HEK293 (cell line): ENCODE results near the gene FAM210A.

ENCODE experiments used
- CTCF ChIA-PET: fragments of 350-600 bp; formaldehyde crosslinking; extraction: SDS; loops from one replicate; lab custom pipeline; 2021; ENCODE audit warnings: antibody characterized with exemption; lab: Yijun Ruan, JAX
- POLR2A ChIA-PET: fragments of 300-600 bp; formaldehyde crosslinking; extraction: SDS; loops from one replicate; lab custom pipeline; 2020; ENCODE audit warnings: antibody characterized with exemption, inconsistent platforms; lab: Yijun Ruan, JAX
- H3K27ac ChIP-seq: fragments of 200-500 bp; sonication (Bioruptor generic); 2 replicates; pipeline ENCODE4 v1.5.1; 2014; ENCODE audit warnings: low read depth, low read length, control low read depth, inconsistent platforms; ENCODE audit errors: extremely low read depth
- H3K36me3 ChIP-seq, 2 experiments: fragments of 200-500 bp in 1 of 2; sonication (Bioruptor generic) in 1 of 2; 1 replicate in 1 of 2; 2 replicates in 1 of 2; pipeline ENCODE4 v1.5.1; 2014 to 2017; ENCODE audit warnings: inconsistent platforms in 2 of 2, low read length in 2 of 2; ENCODE audit not compliant: control insufficient read depth in 2 of 2, insufficient read depth in 1 of 2
- H3K4me1 ChIP-seq: fragments of 200-500 bp; sonication (Bioruptor generic); 2 replicates; pipeline ENCODE4 v1.5.1; 2014; ENCODE audit warnings: mild to moderate bottlenecking, low read length, inconsistent platforms; ENCODE audit not compliant: control insufficient read depth, insufficient read depth
- H3K4me3 ChIP-seq: 2 replicates; pipeline ENCODE4 v1.5.1; 2011; ENCODE audit warnings: low read depth, mild to moderate bottlenecking, control low read depth, low read length, moderate library complexity
- H3K9me3 ChIP-seq: fragments of 200-500 bp; sonication (Bioruptor generic); 2 replicates; pipeline ENCODE4 v1.5.1; 2014; ENCODE audit warnings: low read depth, low read length, inconsistent platforms; ENCODE audit not compliant: control insufficient read depth, insufficient read depth
- PRDM6 ChIP-seq: fragments of 450-650 bp; formaldehyde crosslinking; IDR thresholded peaks from 2 replicates; pipeline ENCODE4 v1.5.1; 2017; ENCODE audit warnings: missing biosample characterization, missing genetic modification characterization
- REPIN1 ChIP-seq: fragments of 450-650 bp; formaldehyde crosslinking; IDR thresholded peaks from 2 replicates; pipeline ENCODE4 v1.5.1; 2017; ENCODE audit warnings: missing biosample characterization, missing genetic modification characterization, low read depth
- SP2 ChIP-seq: fragments of 450-650 bp; formaldehyde crosslinking; IDR thresholded peaks from 2 replicates; pipeline ENCODE4 v1.5.1; 2016; ENCODE audit warnings: missing biosample characterization, missing genetic modification characterization
- SP7 ChIP-seq: fragments of 450-650 bp; formaldehyde crosslinking; IDR thresholded peaks from 2 replicates; pipeline ENCODE4 v1.5.1; 2016; ENCODE audit warnings: missing biosample characterization, missing genetic modification characterization
- WT1 ChIP-seq: fragments of 450-650 bp; formaldehyde crosslinking; IDR thresholded peaks from 2 replicates; pipeline ENCODE4 v1.5.1; 2016; ENCODE audit warnings: missing biosample characterization, missing genetic modification characterization
- YY2 ChIP-seq: fragments of 450-650 bp; formaldehyde crosslinking; IDR thresholded peaks from 2 replicates; pipeline ENCODE4 v1.5.1; 2016; ENCODE audit warnings: missing biosample characterization, missing genetic modification characterization
- ZBTB11 ChIP-seq: fragments of 450-650 bp; formaldehyde crosslinking; conservative IDR thresholded peaks from 2 replicates; pipeline ENCODE4 v1.5.1; 2016; ENCODE audit warnings: low read depth, missing biosample characterization, missing genetic modification characterization
- ZNF146 ChIP-seq: fragments of 450-650 bp; formaldehyde crosslinking; IDR thresholded peaks from 2 replicates; pipeline ENCODE4 v1.5.1; 2016; ENCODE audit warnings: missing biosample characterization, missing genetic modification characterization
- ZNF157 ChIP-seq: fragments of 450-650 bp; formaldehyde crosslinking; IDR thresholded peaks from 2 replicates; pipeline ENCODE4 v1.5.1; 2016; ENCODE audit warnings: missing biosample characterization, missing genetic modification characterization
- ZNF169 ChIP-seq: fragments of 450-650 bp; formaldehyde crosslinking; IDR thresholded peaks from 2 replicates; pipeline ENCODE4 v1.5.1; 2016; ENCODE audit warnings: missing biosample characterization, missing genetic modification characterization
- ZNF24 ChIP-seq: fragments of 450-650 bp; formaldehyde crosslinking; IDR thresholded peaks from 2 replicates; pipeline ENCODE4 v1.5.1; 2016; ENCODE audit warnings: missing biosample characterization, missing genetic modification characterization
- ZNF416 ChIP-seq: fragments of 450-650 bp; formaldehyde crosslinking; IDR thresholded peaks from 2 replicates; pipeline ENCODE4 v1.5.1; 2016; ENCODE audit warnings: missing biosample characterization, missing genetic modification characterization
- ZNF433 ChIP-seq: fragments of 450-650 bp; formaldehyde crosslinking; IDR thresholded peaks from 2 replicates; pipeline ENCODE4 v1.5.1; 2016; ENCODE audit warnings: missing biosample characterization, missing genetic modification characterization, low read depth
- ZNF488 ChIP-seq: fragments of 450-650 bp; formaldehyde crosslinking; IDR thresholded peaks from 2 replicates; pipeline ENCODE4 v1.5.1; 2016; ENCODE audit warnings: missing biosample characterization, missing genetic modification characterization
- ZNF510 ChIP-seq: fragments of 450-650 bp; formaldehyde crosslinking; IDR thresholded peaks from 2 replicates; pipeline ENCODE4 v1.5.1; 2018; ENCODE audit warnings: mild to moderate bottlenecking, missing genetic modification characterization, missing biosample characterization; ENCODE audit not compliant: insufficient replicate concordance
- ZNF514 ChIP-seq: fragments of 450-650 bp; formaldehyde crosslinking; IDR thresholded peaks from 2 replicates; pipeline ENCODE4 v1.5.1; 2016; ENCODE audit warnings: missing biosample characterization, missing genetic modification characterization
- ZNF544 ChIP-seq: fragments of 450-650 bp; formaldehyde crosslinking; IDR thresholded peaks from 2 replicates; pipeline ENCODE4 v1.5.0; 2017; ENCODE audit warnings: missing biosample characterization, missing genetic modification characterization
- ZNF561 ChIP-seq: fragments of 450-650 bp; IDR thresholded peaks from 2 replicates; pipeline ENCODE4 v1.5.1; 2018; ENCODE audit warnings: missing biosample characterization, missing genetic modification characterization, borderline replicate concordance
- ZNF600 ChIP-seq: fragments of 450-650 bp; formaldehyde crosslinking; IDR thresholded peaks from 2 replicates; pipeline ENCODE4 v1.5.1; 2016; ENCODE audit warnings: missing biosample characterization, missing genetic modification characterization
- ZNF621 ChIP-seq: fragments of 450-650 bp; formaldehyde crosslinking; IDR thresholded peaks from 2 replicates; pipeline ENCODE4 v1.5.1; 2017; ENCODE audit warnings: missing biosample characterization, missing genetic modification characterization
- ZNF660 ChIP-seq: fragments of 450-650 bp; IDR thresholded peaks from 2 replicates; pipeline ENCODE4 v1.5.1; 2018; ENCODE audit warnings: missing biosample characterization, mild to moderate bottlenecking, missing genetic modification characterization
- ZNF843 ChIP-seq: fragments of 450-650 bp; formaldehyde crosslinking; IDR thresholded peaks from 2 replicates; pipeline ENCODE4 v1.5.1; 2016; ENCODE audit warnings: missing biosample characterization, missing genetic modification characterization
- ZXDB ChIP-seq: fragments of 450-650 bp; formaldehyde crosslinking; IDR thresholded peaks from 2 replicates; pipeline ENCODE4 v1.5.1; 2016; ENCODE audit warnings: missing biosample characterization, missing genetic modification characterization
- TF ChIP-seq, protein P1 (sequence below): fragments of 450-650 bp; formaldehyde crosslinking; IDR thresholded peaks from 2 replicates; pipeline ENCODE4 v1.5.1; 2016; ENCODE audit warnings: missing biosample characterization, missing genetic modification characterization
- TF ChIP-seq, protein P2 (sequence below): fragments of 450-650 bp; formaldehyde crosslinking; optimal IDR thresholded peaks from 2 replicates; pipeline ENCODE3; 2016; ENCODE audit warnings: missing biosample characterization, mild to moderate bottlenecking, missing genetic modification characterization
- TF ChIP-seq, protein P3 (sequence below): fragments of 450-650 bp; formaldehyde crosslinking; IDR thresholded peaks from 2 replicates; pipeline ENCODE4 v1.5.1; 2016; ENCODE audit warnings: missing biosample characterization, missing genetic modification characterization, borderline replicate concordance

The FAM210A gene

DNA sequence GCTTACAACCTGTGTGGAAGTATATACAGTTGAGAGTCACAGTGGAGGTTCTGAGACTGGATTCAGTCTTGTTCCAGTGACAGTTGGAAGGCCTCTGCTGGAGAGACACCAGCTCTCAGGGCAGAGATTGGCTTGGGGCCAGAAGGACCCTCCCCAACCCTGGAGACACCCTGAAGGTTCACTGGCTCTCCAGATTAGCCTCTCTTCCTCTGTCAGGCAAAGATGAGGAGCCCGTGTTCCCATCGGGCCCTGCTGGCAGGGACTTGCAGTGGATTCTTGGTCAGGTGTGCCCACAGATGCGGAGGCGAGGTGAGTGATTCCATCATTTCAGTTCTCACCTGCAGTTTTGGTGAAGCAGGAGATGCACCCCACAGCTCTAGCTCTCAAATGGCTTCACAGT lies 78.6 kb downstream of the FAM210A start (continued):
- TF ChIP-seq, protein P1, sequence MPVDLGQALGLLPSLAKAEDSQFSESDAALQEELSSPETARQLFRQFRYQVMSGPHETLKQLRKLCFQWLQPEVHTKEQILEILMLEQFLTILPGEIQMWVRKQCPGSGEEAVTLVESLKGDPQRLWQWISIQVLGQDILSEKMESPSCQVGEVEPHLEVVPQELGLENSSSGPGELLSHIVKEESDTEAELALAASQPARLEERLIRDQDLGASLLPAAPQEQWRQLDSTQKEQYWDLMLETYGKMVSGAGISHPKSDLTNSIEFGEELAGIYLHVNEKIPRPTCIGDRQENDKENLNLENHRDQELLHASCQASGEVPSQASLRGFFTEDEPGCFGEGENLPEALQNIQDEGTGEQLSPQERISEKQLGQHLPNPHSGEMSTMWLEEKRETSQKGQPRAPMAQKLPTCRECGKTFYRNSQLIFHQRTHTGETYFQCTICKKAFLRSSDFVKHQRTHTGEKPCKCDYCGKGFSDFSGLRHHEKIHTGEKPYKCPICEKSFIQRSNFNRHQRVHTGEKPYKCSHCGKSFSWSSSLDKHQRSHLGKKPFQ, result no peak
- TF ChIP-seq ZBTB11 (tag by site-specific recombination), result no peak

GRCh38 chr18:13646633-13647032 lies 79.7 kb downstream of the FAM210A start:
- no peak overlapping the region for H3K4me3 ChIP-seq
- H3K9me3 ChIP-seq, result no peaks in the 10 kb centered on the region
- TF ChIP-seq SP7 (tag by site-specific recombination), result no peak
- TF ChIP-seq, protein P2, sequence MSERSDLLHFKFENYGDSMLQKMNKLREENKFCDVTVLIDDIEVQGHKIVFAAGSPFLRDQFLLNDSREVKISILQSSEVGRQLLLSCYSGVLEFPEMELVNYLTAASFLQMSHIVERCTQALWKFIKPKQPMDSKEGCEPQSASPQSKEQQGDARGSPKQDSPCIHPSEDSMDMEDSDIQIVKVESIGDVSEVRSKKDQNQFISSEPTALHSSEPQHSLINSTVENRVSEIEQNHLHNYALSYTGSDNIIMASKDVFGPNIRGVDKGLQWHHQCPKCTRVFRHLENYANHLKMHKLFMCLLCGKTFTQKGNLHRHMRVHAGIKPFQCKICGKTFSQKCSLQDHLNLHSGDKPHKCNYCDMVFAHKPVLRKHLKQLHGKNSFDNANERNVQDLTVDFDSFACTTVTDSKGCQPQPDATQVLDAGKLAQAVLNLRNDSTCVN (tag by site-specific recombination), result no peak
- no peak for TF ChIP-seq ZNF510
- no peak for TF ChIP-seq ZNF843 (tag by site-specific recombination)
- no peak for TF ChIP-seq SP2
- no peak for TF ChIP-seq ZNF146
- TF ChIP-seq ZNF24 (tag by site-specific recombination), result no peak
- no peak for TF ChIP-seq ZNF169 (tag by site-specific recombination)
- no peak for TF ChIP-seq ZNF600 (tag by site-specific recombination)
- no peak for TF ChIP-seq ZNF621
- no peak for TF ChIP-seq PRDM6
- TF ChIP-seq, all 188 proteins: peak for 0
- H3K4me1 ChIP-seq, result no peaks in the 10 kb centered on the region; the same call in 1 of the 2 replicates
- no peaks in the 10 kb centered on the region for H3K36me3 ChIP-seq
- POLR2A ChIA-PET, result no interaction called here
- H3K27ac ChIP-seq, result no peak overlapping the region
- CTCF ChIA-PET, result no interaction called here

- Histone ChIP-seq H3K4me1 (no peaks in the 10 kb centered on the region), H3K36me3 (no peaks in the 10 kb centered on the region), H3K27ac (no peak overlapping the region), H3K4me3 (no peak overlapping the region), H3K9me3 (no peaks in the 10 kb centered on the region)
- ChIA-PET POLR2A (no interaction called here), CTCF (no interaction called here)
- TF ChIP-seq REPIN1 (tag by site-specific recombination) (no peak), ZNF488 (tag by site-specific recombination) (no peak), ZNF433 (tag by site-specific recombination) (no peak), ZXDB (tag by site-specific recombination) (no peak), ZNF514 (no peak), ZNF416 (tag by site-specific recombination) (no peak), ZNF660 (no peak), WT1 (tag by site-specific recombination) (no peak), ZNF146 (no peak), ZNF561 (no peak), ZNF157 (tag by site-specific recombination) (no peak), YY2 (tag by site-specific recombination) (no peak), ZNF544 (tag by site-specific recombination) (no peak)
- TF ChIP-seq, protein P3, sequence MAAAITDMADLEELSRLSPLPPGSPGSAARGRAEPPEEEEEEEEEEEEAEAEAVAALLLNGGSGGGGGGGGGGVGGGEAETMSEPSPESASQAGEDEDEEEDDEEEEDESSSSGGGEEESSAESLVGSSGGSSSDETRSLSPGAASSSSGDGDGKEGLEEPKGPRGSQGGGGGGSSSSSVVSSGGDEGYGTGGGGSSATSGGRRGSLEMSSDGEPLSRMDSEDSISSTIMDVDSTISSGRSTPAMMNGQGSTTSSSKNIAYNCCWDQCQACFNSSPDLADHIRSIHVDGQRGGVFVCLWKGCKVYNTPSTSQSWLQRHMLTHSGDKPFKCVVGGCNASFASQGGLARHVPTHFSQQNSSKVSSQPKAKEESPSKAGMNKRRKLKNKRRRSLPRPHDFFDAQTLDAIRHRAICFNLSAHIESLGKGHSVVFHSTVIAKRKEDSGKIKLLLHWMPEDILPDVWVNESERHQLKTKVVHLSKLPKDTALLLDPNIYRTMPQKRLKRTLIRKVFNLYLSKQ (tag by site-specific recombination), result no peak
Measured at GRCh38 chr18:13645093-13645492, 81.3 kb downstream of the FAM210A start.
